Lung (tissue), 12 donors: Measurements from ENCODE around the gene NT5DC4. TPM values are rescaled to one million over a fixed set of nuclear protein-coding genes. Genes with fewer than 3 reads are reported as not detected.

Source experiments
- ATAC-seq: fragments of 200-7000 bp; cut with Tn5 transposase; one replicate; pipeline ENCODE4 v1.9.1; 2020; ENCODE audit warnings: moderate number of reproducible peaks; ENCODE audit not compliant: insufficient read depth, low FRiP score
- DNase-seq, 3 donors: peaks; one replicate each; pipeline ENCODE4 v3.0.0-alpha.2; 2013 to 2017
- H3K27ac ChIP-seq, 2 donors: one replicate each; pipeline ENCODE4 v1.5.1; 2013; ENCODE audit warnings: mild to moderate bottlenecking in 2 of 2, moderate library complexity in 2 of 2, control low read depth in 1 of 2, inconsistent platforms in 1 of 2, low read depth in 1 of 2, low read length in 1 of 2
- H3K27me3 ChIP-seq, 3 donors: one replicate each; pipeline ENCODE4 v1.5.1; 2013; ENCODE audit warnings: low read length in 2 of 3; ENCODE audit not compliant: control insufficient read depth in 3 of 3, insufficient read depth in 3 of 3
- H3K36me3 ChIP-seq, 4 donors: one replicate each; pipeline ENCODE4 v1.5.1; 2013; ENCODE audit warnings: low read length in 4 of 4, mild to moderate bottlenecking in 1 of 4, moderate library complexity in 1 of 4; ENCODE audit not compliant: control insufficient read depth in 4 of 4, insufficient read depth in 4 of 4
- H3K4me1 ChIP-seq, 5 donors: one replicate each; pipeline ENCODE4 v1.5.1; 2013; ENCODE audit warnings: low read length in 5 of 5, mild to moderate bottlenecking in 2 of 5, moderate library complexity in 1 of 5; ENCODE audit not compliant: control insufficient read depth in 5 of 5, insufficient read depth in 5 of 5
- H3K4me3 ChIP-seq: one replicate; pipeline ENCODE4 v1.5.1; 2013; ENCODE audit warnings: mild to moderate bottlenecking, control low read depth, moderate library complexity
- H3K9ac ChIP-seq, 2 donors: one replicate each; pipeline ENCODE4 v1.5.1; 2013; ENCODE audit warnings: low read length in 2 of 2, control low read depth in 1 of 2; ENCODE audit not compliant: insufficient read depth in 1 of 2
- H3K9me3 ChIP-seq, 4 donors: one replicate each; pipeline ENCODE4 v1.5.1; 2013; ENCODE audit warnings: low read length in 3 of 4, mild to moderate bottlenecking in 1 of 4, moderate library complexity in 1 of 4; ENCODE audit not compliant: control insufficient read depth in 4 of 4, insufficient read depth in 3 of 4
- WGBS, 2 donors: extraction: QIAGEN DNeasy Blood & Tissue Kit; methylation state at CpG; one replicate each; pipeline ENCODE4 v1.1.7; 2013; 5-methylcytosine and 5-hydroxymethylcytosine counted together
- polyA plus RNA-seq, 2 donors: library from polyadenylated mRNA; stranded (reverse); fragments of 200-250 nt; gene quantifications; one replicate each; pipeline ENCODE4 v1.2.1, GENCODE V29; 2013
- total RNA-seq, 2 donors: library from RNA; depleted of rRNA in 1 of 2; stranded (reverse); fragments of >200 nt in 1 of 2; gene quantifications; one replicate each; pipeline ENCODE4 v1.2.1, GENCODE V29; 2014 to 2021
- TF ChIP-seq, protein P1 (sequence below): IDR thresholded peaks from 2 replicates; pipeline ENCODE4 v1.5.1; 2012; ENCODE audit warnings: mild to moderate bottlenecking; ENCODE audit errors: control extremely low read depth, extremely low read depth
- donor health status: control.
- donor health status: control.
- donor health status: Bipolar disorder and iron deficiency.
- donor health status: healthy.
- donor health status: DM: yes; HTN: yes; CAD: no.

Gene NT5DC4
- total and polyA plus RNA-seq, 4 donors, result 0.09 to 0.83 (median 0.53) TPM

DNA sequence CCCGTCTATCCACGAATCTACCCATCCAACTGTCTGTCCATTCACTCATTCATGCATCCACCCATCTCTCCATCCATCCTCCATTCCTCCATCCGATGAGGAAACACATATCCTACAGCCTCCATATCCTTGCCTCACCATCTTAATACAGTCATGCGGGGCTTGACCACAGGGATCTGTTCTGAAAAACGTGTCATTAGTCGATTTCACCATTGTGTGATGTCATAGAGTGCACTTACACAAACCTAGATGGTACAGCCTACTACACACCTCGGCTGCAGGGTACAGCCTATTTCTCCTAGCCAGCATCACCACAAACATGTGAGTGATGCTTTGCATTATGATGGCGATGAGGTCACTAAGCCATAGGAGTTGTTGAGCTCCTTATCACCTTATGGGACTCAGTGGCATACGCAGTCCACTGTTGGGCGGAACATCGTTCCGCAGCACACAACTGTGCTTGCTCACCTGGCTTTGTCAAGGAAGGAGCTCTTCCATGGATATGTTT is 1.9 kb upstream of the NT5DC4 start:
- Histone ChIP-seq H3K27ac (no peak overlapping the region), H3K27me3 (no peaks in the 10 kb centered on the region), H3K9me3 (no peaks in the 10 kb centered on the region), H3K9ac (no peak overlapping the region), H3K4me3 (no peak overlapping the region), H3K4me1 (no peaks in the 10 kb centered on the region), H3K36me3 (no peaks in the 10 kb centered on the region)
- 72 to 86% methylated on average over 12 of the region's 12 CpGs for WGBS, 2 donors
- TF ChIP-seq, protein P1, sequence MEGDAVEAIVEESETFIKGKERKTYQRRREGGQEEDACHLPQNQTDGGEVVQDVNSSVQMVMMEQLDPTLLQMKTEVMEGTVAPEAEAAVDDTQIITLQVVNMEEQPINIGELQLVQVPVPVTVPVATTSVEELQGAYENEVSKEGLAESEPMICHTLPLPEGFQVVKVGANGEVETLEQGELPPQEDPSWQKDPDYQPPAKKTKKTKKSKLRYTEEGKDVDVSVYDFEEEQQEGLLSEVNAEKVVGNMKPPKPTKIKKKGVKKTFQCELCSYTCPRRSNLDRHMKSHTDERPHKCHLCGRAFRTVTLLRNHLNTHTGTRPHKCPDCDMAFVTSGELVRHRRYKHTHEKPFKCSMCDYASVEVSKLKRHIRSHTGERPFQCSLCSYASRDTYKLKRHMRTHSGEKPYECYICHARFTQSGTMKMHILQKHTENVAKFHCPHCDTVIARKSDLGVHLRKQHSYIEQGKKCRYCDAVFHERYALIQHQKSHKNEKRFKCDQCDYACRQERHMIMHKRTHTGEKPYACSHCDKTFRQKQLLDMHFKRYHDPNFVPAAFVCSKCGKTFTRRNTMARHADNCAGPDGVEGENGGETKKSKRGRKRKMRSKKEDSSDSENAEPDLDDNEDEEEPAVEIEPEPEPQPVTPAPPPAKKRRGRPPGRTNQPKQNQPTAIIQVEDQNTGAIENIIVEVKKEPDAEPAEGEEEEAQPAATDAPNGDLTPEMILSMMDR, result no peak
- DNase-seq, result no peak
- no peak for ATAC-seq

DNA sequence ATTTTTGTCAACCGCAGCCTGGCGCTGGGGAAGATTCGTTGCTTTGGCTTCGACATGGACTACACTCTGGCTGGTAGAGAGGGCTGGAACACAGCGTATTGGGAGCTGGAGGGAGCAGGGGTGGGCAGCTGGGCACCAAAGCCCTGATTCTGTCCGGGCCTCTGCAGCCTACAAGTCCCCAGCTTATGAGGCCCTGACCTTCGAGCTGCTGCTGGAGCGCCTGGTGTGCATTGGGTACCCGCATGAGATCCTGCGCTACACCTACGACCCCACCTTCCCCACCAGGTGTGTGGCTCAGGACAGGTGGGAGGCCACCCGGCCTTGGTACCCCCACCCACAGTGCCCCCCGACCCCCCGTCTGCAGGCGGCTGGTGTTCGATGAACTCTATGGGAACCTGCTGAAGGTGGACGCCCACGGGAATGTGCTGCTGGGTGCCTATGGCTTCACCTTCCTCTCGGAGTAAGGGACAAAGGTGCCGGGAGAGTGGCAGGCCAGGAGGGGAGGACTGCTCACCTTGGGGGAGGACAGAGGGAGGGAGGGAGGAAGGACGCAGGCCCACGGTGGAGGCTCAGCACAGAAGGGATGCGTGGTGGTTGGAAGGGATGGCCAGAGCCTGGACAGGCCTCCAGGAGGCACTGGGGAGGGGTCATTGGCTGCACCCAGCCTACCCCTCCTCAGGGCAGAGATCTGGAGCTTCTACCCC is 1.2 kb downstream of the NT5DC4 start:
- H3K4me1 ChIP-seq, result no peaks in the 10 kb centered on the region
- H3K9me3 ChIP-seq, result no peaks in the 10 kb centered on the region
- H3K27me3 ChIP-seq, result no peaks in the 10 kb centered on the region
- DNase-seq (no peak), ATAC-seq (no peak)
- 91 to 92% methylated on average over 23 of the region's 23 CpGs for WGBS, 2 donors
- TF ChIP-seq, protein P1, result no peak
- H3K36me3 ChIP-seq, result no peaks in the 10 kb centered on the region
- H3K9ac ChIP-seq, result no peak overlapping the region
- no peak overlapping the region for H3K27ac ChIP-seq
- no peak overlapping the region for H3K4me3 ChIP-seq

DNA sequence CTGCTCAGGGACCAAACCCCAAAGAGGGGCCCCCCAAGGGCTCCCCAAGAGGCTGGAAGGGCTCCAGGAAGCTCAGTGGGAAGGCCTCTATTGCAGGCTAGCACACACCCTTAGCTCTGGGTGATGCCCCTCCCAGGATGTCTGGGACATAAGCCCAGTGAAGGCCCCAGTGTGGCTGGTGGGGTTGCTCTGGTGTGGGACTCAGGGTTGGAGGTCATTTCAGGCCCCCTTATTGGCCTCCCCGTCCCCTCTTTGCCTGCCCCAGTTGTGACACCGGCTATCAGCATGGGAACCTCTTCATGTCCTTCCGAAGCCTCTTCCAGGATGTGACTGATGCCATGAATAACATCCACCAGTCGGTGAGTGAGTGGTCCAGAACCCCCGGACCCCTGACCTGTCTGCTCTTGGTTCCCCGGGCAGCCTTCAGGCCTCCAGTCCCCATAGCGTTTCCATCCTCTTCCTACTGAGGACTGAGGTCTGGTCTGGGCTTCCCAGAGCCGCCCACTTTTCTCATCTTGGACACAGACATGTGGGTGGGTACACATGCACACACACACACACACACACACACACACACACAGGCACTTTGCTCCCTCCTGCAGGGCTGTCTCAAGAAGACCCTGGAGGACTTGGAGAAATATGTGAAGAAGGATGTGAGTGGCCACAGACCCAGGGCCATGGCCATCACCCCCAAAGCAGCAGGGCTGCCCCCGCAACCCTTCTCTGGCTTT is 2.2 kb downstream of the NT5DC4 start:
- no peak overlapping the region for H3K27ac ChIP-seq
- ATAC-seq, result no peak
- TF ChIP-seq, protein P1, result no peak
- no peaks in the 10 kb centered on the region for H3K27me3 ChIP-seq
- no peak overlapping the region for H3K9ac ChIP-seq
- no peaks in the 10 kb centered on the region for H3K9me3 ChIP-seq
- no peak for DNase-seq
- WGBS, 2 donors, result 93% methylated on average over 9 of the region's 9 CpGs
- no peaks in the 10 kb centered on the region for H3K4me1 ChIP-seq
- no peak overlapping the region for H3K4me3 ChIP-seq
- H3K36me3 ChIP-seq, result no peaks in the 10 kb centered on the region
